ENCODE measurements around the gene CORO7.

DNA sequence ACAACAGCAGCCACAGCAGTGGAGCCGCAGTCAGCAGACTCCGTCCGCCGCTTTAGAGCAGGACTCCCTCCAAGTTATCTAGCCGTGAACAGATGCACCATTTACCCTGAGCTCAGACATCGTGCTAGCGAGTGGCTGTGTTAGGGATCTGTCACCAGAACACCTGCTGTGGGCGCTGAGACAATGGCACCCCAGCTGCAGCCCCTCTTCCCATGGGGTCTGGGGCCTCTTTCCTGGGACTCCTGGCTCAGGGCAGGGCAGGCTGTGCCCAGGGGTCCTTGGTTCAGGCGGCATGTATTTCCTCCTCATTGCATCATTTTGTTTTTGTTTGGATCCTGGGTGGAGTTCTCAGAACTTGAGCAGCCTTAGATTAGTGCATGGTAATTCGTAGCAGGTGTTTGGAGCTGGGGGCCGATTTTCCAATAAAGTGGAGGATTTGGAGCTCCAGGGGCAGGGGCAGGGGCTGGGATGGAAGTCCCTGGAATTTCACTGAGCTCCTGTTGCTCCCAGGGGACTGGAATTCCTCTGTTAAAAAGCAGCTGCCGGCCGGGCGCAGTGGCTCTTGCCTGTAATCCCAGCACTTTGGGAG lies 34.6 kb upstream of the CORO7 start:
- no peak for TF ChIP-seq RAD21 (conservative IDR thresholded peaks at IDR 0.05)
- TF ChIP-seq POLR2AphosphoS5 (IDR thresholded peaks at IDR 0.05): no peak

All from neural cell (in vitro differentiated cells).